ENCODE results near the gene CRTC1.

The CRTC1 gene

DNA sequence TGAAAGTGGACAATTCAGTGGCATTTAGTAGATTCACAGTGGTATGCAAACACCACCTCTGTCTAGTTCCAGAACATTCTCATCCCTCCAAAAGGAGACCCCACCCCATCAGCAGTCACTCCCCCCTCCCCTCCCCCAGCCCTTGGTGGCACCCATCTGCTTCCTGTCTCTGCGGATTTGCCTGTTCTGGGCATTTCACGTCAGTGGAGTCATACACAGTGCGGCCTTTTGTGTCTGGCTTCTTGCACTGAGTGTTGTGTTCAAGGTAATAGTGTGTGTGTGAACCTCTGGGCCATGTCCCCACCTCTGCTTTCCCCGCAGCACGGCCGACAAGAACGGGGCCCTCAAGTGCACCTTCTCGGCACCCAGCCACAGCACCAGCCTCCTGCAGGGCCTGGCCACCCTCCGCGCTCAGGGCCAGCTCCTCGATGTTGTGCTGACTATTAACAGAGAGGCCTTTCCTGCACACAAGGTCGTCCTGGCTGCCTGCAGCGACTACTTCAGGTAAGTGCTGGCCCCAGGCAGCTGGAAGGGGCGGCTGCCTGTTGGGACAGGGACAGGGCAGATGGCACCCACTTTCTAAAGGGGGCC lies 19.4 kb upstream of the CRTC1 start:
- TF ChIP-seq SIN3A (IDR thresholded peaks at IDR 0.05; ENCODE audit: borderline replicate concordance, insufficient read depth, low read length) (no peak), POLR2AphosphoS5 (IDR thresholded peaks at IDR 0.05; ENCODE audit: low read depth, low read length) (no peak), FOXP2 (optimal IDR thresholded peaks at IDR 0.05; ENCODE audit: borderline replicate concordance, extremely low read depth, extremely low read length, insufficient read depth) (no peak), TAF1 (IDR thresholded peaks at IDR 0.05; ENCODE audit: borderline replicate concordance, insufficient read depth, low read length) (no peak)
- TF ChIP-seq, protein P1, sequence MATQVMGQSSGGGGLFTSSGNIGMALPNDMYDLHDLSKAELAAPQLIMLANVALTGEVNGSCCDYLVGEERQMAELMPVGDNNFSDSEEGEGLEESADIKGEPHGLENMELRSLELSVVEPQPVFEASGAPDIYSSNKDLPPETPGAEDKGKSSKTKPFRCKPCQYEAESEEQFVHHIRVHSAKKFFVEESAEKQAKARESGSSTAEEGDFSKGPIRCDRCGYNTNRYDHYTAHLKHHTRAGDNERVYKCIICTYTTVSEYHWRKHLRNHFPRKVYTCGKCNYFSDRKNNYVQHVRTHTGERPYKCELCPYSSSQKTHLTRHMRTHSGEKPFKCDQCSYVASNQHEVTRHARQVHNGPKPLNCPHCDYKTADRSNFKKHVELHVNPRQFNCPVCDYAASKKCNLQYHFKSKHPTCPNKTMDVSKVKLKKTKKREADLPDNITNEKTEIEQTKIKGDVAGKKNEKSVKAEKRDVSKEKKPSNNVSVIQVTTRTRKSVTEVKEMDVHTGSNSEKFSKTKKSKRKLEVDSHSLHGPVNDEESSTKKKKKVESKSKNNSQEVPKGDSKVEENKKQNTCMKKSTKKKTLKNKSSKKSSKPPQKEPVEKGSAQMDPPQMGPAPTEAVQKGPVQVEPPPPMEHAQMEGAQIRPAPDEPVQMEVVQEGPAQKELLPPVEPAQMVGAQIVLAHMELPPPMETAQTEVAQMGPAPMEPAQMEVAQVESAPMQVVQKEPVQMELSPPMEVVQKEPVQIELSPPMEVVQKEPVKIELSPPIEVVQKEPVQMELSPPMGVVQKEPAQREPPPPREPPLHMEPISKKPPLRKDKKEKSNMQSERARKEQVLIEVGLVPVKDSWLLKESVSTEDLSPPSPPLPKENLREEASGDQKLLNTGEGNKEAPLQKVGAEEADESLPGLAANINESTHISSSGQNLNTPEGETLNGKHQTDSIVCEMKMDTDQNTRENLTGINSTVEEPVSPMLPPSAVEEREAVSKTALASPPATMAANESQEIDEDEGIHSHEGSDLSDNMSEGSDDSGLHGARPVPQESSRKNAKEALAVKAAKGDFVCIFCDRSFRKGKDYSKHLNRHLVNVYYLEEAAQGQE (IDR thresholded peaks at IDR 0.05; ENCODE audit: insufficient read depth in 1 of 2, low read depth in 2 of 2, low read length in 2 of 2) = no peak

DNA sequence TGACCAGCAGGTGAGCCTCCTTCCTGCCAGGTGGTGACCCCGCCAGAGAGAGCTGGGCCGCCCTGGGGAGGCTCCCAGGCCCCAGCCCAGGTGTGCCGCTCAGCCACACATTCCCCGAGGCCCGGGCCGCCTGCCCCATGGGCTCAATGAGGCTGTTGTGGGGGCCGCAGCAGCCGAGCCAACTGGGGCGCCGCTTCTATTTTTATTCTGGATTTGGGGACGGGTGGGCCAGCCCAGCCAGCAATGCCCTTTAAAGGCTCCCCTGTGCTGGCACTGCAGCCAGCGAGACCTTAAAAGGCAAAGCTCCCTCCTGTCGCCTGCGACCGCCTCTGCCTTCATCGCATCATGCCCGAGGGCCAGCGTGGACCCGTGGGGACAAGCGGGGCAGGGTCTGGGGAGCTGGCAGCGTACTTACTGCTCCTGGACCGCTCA lies 17.7 kb upstream of the CRTC1 start:
- TF ChIP-seq, protein P1 (IDR thresholded peaks at IDR 0.05; ENCODE audit: insufficient read depth in 1 of 2, low read depth in 2 of 2, low read length in 2 of 2) = no peak
- TF ChIP-seq POLR2AphosphoS5 (IDR thresholded peaks at IDR 0.05; ENCODE audit: low read depth, low read length) (no peak), SIN3A (IDR thresholded peaks at IDR 0.05; ENCODE audit: borderline replicate concordance, insufficient read depth, low read length) (no peak)

DNA sequence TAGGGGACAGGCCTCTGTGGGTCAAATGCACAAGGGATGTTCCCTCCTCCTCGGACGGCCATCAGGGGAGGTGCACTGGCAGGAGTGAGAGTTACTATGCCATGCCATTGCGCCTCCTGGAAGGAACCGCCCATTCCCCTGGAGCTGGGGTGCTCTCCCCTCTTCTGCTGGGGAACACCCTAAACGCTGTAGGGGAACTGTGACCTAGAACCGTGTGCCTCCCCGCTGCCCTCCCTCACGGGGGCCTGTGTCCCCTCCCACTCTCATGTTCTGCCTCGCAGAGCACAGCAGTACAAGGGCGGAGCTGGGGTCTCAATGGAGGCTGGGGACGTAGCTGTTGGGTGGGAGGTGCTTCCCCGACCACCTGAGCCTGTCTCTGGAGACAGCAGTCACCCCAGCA lies 17.2 kb upstream of the CRTC1 start:
- TF ChIP-seq, protein P1 (IDR thresholded peaks at IDR 0.05; ENCODE audit: insufficient read depth in 1 of 2, low read depth in 2 of 2, low read length in 2 of 2) = no peak
- TF ChIP-seq FOXP2 (optimal IDR thresholded peaks at IDR 0.05; ENCODE audit: borderline replicate concordance, extremely low read depth, extremely low read length, insufficient read depth) = no peak

DNA sequence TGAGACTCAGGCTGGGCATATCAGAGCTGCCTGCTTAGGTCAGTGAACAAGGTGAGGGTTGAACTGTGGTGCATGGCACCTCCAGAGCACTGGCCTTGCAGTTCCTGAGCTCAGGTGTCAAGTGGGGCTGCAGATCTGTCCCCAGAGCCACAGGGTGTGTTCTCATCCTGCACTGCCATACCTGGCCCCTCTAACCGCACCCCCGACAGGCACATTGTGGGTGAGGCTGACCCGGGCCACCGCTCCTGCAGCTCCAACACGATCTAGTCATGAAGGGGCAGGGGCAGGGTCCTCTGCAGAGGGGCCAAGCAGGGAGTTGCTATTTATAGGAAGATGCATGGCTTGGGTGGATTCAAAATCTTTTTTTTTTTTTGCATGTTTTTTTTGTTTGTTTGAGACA lies 16.7 kb upstream of the CRTC1 start:
- TF ChIP-seq TAF1 (IDR thresholded peaks at IDR 0.05; ENCODE audit: borderline replicate concordance, insufficient read depth, low read length) (no peak), FOXP2 (optimal IDR thresholded peaks at IDR 0.05; ENCODE audit: borderline replicate concordance, extremely low read depth, extremely low read length, insufficient read depth) (no peak), SIN3A (IDR thresholded peaks at IDR 0.05; ENCODE audit: borderline replicate concordance, insufficient read depth, low read length) (no peak), POLR2AphosphoS5 (IDR thresholded peaks at IDR 0.05; ENCODE audit: low read depth, low read length) (no peak)
- TF ChIP-seq, protein P1 (IDR thresholded peaks at IDR 0.05; ENCODE audit: insufficient read depth in 1 of 2, low read depth in 2 of 2, low read length in 2 of 2) = no peak
